ENCODE results near the gene KYNU.

DNA sequence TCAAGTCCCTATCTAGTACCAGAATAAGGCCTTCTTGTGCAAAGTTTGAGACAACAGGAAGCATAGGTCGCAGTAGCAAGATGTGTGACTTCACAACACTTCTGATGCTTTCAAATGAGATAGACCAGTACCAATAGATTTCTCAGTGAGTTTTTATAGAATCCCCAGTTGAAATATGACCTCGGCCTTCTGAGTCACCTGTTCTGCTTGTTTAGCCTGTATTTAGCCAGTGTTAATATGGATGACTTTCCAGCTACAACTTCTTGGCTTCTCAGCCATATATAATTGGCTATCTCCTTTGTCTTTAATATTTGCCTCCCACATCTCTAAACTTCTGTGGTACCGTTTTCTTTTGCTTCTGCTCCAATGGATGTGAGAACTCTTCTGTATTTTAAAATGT is 113.8 kb downstream of the KYNU start:
- TF ChIP-seq, protein P1, sequence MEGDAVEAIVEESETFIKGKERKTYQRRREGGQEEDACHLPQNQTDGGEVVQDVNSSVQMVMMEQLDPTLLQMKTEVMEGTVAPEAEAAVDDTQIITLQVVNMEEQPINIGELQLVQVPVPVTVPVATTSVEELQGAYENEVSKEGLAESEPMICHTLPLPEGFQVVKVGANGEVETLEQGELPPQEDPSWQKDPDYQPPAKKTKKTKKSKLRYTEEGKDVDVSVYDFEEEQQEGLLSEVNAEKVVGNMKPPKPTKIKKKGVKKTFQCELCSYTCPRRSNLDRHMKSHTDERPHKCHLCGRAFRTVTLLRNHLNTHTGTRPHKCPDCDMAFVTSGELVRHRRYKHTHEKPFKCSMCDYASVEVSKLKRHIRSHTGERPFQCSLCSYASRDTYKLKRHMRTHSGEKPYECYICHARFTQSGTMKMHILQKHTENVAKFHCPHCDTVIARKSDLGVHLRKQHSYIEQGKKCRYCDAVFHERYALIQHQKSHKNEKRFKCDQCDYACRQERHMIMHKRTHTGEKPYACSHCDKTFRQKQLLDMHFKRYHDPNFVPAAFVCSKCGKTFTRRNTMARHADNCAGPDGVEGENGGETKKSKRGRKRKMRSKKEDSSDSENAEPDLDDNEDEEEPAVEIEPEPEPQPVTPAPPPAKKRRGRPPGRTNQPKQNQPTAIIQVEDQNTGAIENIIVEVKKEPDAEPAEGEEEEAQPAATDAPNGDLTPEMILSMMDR (IDR thresholded peaks at IDR 0.05; ENCODE audit: borderline replicate concordance, extremely low read depth, low read length, poor library complexity, severe bottlenecking) = no peak
- no peak for TF ChIP-seq EZH2 (IDR thresholded peaks at IDR 0.05; ENCODE audit: borderline replicate concordance, low read depth, low read length, severe bottlenecking)

Measured in DND-41 (cell line).